OCI-LY7 (cell line): ENCODE results near the gene TRABD2B.

Experiments used
- CTCF ChIP-seq: fragments of 200-600 bp; sonication (generic); conservative IDR thresholded peaks from 2 replicates; pipeline ENCODE4 v1.5.1; 2014; ENCODE audit warnings: mild to moderate bottlenecking, antibody characterized with exemption, low read length, moderate library complexity, mixed read lengths
- EZH2phosphoT487 ChIP-seq: fragments of 200-600 bp; sonication (generic); IDR thresholded peaks from 2 replicates; pipeline ENCODE4 v1.6.1; 2018; ENCODE audit warnings: low read depth, borderline replicate concordance, mild to moderate bottlenecking, mixed run types, antibody characterized with exemption, low read length, moderate library complexity, mixed read lengths

GRCh38 chr1:47819574-47819888 lies 177.7 kb downstream of the TRABD2B start:
- TF ChIP-seq CTCF (no peak), EZH2phosphoT487 (no peak)
